ENCODE measurements around the gene RNF130.

Gene RNF130

DNA sequence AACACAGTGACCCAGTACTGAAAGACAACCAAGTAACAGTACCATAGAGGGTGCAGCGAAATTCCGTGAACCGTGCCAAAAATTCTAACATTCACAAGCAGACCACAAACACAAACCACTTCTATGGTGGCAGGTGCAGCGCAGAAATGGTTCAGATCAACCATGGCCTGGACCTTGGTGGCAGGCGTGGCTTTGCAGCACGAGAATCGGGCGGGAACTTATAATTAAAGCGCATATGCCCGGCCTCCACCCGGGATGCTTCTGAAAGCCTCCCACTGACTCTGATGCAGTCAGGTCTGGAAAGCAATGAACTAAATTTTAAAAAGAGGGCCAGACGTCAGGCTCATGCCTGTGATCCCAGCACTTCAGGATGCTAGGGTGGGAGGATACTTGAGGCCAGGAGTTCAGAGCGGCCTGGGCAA is 95.8 kb downstream of the RNF130 start:
- no peak for ATAC-seq
- no peak for TF ChIP-seq ESRRG (CRISPR knock-in tag; IDR thresholded peaks at IDR 0.05)
- no peak for TF ChIP-seq ARNTL (CRISPR knock-in tag; IDR thresholded peaks at IDR 0.05; ENCODE audit: borderline replicate concordance, low read depth)
- TF ChIP-seq RARB (CRISPR knock-in tag; IDR thresholded peaks at IDR 0.05): no peak
- TF ChIP-seq ZC3H10 (CRISPR knock-in tag; IDR thresholded peaks at IDR 0.05): no peak
- TF ChIP-seq TOX (CRISPR knock-in tag; IDR thresholded peaks at IDR 0.05; ENCODE audit: borderline replicate concordance): no peak
- no peak for TF ChIP-seq CSDC2 (CRISPR knock-in tag; IDR thresholded peaks at IDR 0.05)
- TF ChIP-seq OSR1 (CRISPR knock-in tag; IDR thresholded peaks at IDR 0.05): no peak
- TF ChIP-seq BACH2 (CRISPR knock-in tag; IDR thresholded peaks at IDR 0.05; ENCODE audit: borderline replicate concordance): no peak
- TF ChIP-seq, protein P1, sequence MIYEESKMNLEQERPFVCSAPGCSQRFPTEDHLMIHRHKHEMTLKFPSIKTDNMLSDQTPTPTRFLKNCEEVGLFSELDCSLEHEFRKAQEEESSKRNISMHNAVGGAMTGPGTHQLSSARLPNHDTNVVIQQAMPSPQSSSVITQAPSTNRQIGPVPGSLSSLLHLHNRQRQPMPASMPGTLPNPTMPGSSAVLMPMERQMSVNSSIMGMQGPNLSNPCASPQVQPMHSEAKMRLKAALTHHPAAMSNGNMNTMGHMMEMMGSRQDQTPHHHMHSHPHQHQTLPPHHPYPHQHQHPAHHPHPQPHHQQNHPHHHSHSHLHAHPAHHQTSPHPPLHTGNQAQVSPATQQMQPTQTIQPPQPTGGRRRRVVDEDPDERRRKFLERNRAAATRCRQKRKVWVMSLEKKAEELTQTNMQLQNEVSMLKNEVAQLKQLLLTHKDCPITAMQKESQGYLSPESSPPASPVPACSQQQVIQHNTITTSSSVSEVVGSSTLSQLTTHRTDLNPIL (CRISPR knock-in tag; IDR thresholded peaks at IDR 0.05; ENCODE audit: low read depth): no peak
- TF ChIP-seq, protein P2, sequence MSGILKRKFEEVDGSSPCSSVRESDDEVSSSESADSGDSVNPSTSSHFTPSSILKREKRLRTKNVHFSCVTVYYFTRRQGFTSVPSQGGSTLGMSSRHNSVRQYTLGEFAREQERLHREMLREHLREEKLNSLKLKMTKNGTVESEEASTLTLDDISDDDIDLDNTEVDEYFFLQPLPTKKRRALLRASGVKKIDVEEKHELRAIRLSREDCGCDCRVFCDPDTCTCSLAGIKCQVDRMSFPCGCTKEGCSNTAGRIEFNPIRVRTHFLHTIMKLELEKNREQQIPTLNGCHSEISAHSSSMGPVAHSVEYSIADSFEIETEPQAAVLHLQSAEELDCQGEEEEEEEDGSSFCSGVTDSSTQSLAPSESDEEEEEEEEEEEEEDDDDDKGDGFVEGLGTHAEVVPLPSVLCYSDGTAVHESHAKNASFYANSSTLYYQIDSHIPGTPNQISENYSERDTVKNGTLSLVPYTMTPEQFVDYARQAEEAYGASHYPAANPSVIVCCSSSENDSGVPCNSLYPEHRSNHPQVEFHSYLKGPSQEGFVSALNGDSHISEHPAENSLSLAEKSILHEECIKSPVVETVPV (CRISPR knock-in tag; IDR thresholded peaks at IDR 0.05): no peak
- TF ChIP-seq PPARA (CRISPR knock-in tag; IDR thresholded peaks at IDR 0.05; ENCODE audit: borderline replicate concordance): no peak
- no peak for TF ChIP-seq ZFP3 (CRISPR knock-in tag; IDR thresholded peaks at IDR 0.05)
- no peak for TF ChIP-seq ZNF565 (CRISPR knock-in tag; conservative IDR thresholded peaks at IDR 0.05; ENCODE audit: low read depth)
- TF ChIP-seq ZNF8 (CRISPR knock-in tag; IDR thresholded peaks at IDR 0.05): no peak
- TF ChIP-seq, protein P3, sequence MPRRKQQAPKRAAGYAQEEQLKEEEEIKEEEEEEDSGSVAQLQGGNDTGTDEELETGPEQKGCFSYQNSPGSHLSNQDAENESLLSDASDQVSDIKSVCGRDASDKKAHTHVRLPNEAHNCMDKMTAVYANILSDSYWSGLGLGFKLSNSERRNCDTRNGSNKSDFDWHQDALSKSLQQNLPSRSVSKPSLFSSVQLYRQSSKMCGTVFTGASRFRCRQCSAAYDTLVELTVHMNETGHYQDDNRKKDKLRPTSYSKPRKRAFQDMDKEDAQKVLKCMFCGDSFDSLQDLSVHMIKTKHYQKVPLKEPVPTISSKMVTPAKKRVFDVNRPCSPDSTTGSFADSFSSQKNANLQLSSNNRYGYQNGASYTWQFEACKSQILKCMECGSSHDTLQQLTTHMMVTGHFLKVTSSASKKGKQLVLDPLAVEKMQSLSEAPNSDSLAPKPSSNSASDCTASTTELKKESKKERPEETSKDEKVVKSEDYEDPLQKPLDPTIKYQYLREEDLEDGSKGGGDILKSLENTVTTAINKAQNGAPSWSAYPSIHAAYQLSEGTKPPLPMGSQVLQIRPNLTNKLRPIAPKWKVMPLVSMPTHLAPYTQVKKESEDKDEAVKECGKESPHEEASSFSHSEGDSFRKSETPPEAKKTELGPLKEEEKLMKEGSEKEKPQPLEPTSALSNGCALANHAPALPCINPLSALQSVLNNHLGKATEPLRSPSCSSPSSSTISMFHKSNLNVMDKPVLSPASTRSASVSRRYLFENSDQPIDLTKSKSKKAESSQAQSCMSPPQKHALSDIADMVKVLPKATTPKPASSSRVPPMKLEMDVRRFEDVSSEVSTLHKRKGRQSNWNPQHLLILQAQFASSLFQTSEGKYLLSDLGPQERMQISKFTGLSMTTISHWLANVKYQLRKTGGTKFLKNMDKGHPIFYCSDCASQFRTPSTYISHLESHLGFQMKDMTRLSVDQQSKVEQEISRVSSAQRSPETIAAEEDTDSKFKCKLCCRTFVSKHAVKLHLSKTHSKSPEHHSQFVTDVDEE (CRISPR knock-in tag; IDR thresholded peaks at IDR 0.05): no peak
- TF ChIP-seq TCF4 (CRISPR knock-in tag; IDR thresholded peaks at IDR 0.05; ENCODE audit: borderline replicate concordance): no peak
- TF ChIP-seq, protein P4, sequence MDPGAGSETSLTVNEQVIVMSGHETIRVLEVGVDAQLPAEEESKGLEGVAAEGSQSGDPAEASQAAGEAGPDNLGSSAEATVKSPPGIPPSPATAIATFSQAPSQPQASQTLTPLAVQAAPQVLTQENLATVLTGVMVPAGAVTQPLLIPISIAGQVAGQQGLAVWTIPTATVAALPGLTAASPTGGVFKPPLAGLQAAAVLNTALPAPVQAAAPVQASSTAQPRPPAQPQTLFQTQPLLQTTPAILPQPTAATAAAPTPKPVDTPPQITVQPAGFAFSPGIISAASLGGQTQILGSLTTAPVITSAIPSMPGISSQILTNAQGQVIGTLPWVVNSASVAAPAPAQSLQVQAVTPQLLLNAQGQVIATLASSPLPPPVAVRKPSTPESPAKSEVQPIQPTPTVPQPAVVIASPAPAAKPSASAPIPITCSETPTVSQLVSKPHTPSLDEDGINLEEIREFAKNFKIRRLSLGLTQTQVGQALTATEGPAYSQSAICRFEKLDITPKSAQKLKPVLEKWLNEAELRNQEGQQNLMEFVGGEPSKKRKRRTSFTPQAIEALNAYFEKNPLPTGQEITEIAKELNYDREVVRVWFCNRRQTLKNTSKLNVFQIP (CRISPR knock-in tag; IDR thresholded peaks at IDR 0.05; ENCODE audit: borderline replicate concordance, low read depth): no peak

- TF ChIP-seq BACH2 (CRISPR knock-in tag; IDR thresholded peaks at IDR 0.05; ENCODE audit: borderline replicate concordance) (no peak), GLIS3 (CRISPR knock-in tag; IDR thresholded peaks at IDR 0.05) (no peak), ARNTL (CRISPR knock-in tag; IDR thresholded peaks at IDR 0.05; ENCODE audit: borderline replicate concordance, low read depth) (no peak), ZNF565 (CRISPR knock-in tag; conservative IDR thresholded peaks at IDR 0.05; ENCODE audit: low read depth) (no peak), ZC3H10 (CRISPR knock-in tag; IDR thresholded peaks at IDR 0.05) (no peak)
- peak; percentile 80 for ATAC-seq
These were observed 96.4 kb downstream of the RNF130 start for GRCh38 chr5:179974946-179975712.

DNA sequence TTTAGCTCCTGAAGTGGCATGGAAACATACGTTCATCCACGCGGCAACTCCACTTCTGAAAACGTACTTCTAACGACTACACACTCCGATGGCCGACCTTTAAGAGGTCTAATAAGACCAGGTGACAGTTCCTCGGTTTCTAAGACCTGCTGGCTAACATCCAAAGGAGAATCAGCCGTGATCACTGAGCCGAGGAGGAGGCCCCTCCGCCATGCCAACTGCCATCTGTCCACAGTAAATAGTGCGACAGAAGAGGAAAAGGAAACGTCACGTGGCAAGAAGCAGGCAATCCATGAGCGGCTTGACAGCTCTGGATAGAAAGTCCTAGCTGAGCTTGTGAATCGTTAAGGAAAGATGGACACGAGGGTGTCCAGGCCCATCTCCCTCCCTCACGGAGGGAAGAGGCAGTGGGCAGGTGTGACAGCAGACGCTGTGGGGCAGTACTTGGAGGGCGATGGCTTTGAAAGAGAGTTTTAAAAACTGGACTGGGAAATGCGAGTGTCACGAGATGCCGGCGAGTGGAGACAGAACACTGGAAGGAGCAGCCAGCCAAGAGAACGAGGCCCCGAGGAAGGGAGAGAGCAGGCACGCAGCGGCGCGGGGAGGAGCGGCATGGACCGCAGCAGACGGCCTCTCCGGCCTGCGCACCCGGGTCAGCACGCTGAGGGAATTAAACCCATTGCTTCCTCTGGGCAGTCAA is 97.2 kb downstream of the RNF130 start:
- ATAC-seq: no peak
- TF ChIP-seq CSDC2 (CRISPR knock-in tag; IDR thresholded peaks at IDR 0.05): no peak
- no peak for TF ChIP-seq PPARA (CRISPR knock-in tag; IDR thresholded peaks at IDR 0.05; ENCODE audit: borderline replicate concordance)
- TF ChIP-seq, protein P3 (CRISPR knock-in tag; IDR thresholded peaks at IDR 0.05): no peak

Measured in SK-N-SH treated with all-trans-retinoic acid at 6 μM for 48 hours (cell line).